Caco-2 (cell line): ENCODE measurements around the gene SLC38A11. TPM values are rescaled to one million over a fixed set of nuclear protein-coding genes. Genes with fewer than 3 reads are reported as not detected.
"Not testable (repeated sequence)": the region's sequence is repeated elsewhere in the genome, so short reads cannot be mapped to it uniquely, and the experiment has no call there.

Experiments used
- BruUV-seq: library from RNA; stranded (reverse); fragments of 400-500 nt; replicated peaks from 2 replicates; lab custom pipeline; 2021; lab: Mats Ljungman, UMichigan
- CTCF ChIA-PET: fragments of 300-600 bp; sonication (Branson Sonifier 250); formaldehyde crosslinking; loops from one replicate; lab custom pipeline; 2022; ENCODE audit warnings: antibody characterized with exemption; lab: Charles Lee
- POLR2A ChIA-PET: fragments of 300-600 bp; sonication (Branson Sonifier 250); formaldehyde crosslinking; loops from one replicate; lab custom pipeline; 2022; ENCODE audit warnings: antibody characterized with exemption; lab: Charles Lee
- DNase-seq, 2 experiments: peaks; one replicate each; pipeline versions ENCODE4 v3.0.0 to v3.0.0-alpha.2; 2020 to 2022
- H3K27me3 ChIP-seq: replicated peaks from 2 replicates; pipeline ENCODE4 v1.6.0; 2011; ENCODE audit warnings: low read length; ENCODE audit not compliant: control insufficient read depth, insufficient read depth
- H3K36me3 ChIP-seq: 2 replicates; pipeline ENCODE4 v1.5.1; 2011; ENCODE audit warnings: low read length; ENCODE audit not compliant: control insufficient read depth, insufficient read depth
- H3K4me1 ChIP-seq: fragments of 250-450 bp; sonication (Bioruptor Pico); 2 replicates; pipeline ENCODE4 v1.5.1; 2020; ENCODE audit warnings: mild to moderate bottlenecking
- H3K4me3 ChIP-seq: 2 replicates; pipeline ENCODE4 v1.5.1; 2011; ENCODE audit warnings: low read depth, mild to moderate bottlenecking, control low read depth, low read length
- H3K9me3 ChIP-seq: fragments of 250-450 bp; sonication (Bioruptor Pico); 2 replicates; pipeline ENCODE4 v1.5.1; 2020; ENCODE audit warnings: mild to moderate bottlenecking, moderate library complexity
- H3K27ac Mint-ChIP-seq: one replicate; pipeline ENCODE4 v1.8.0; 2022; ENCODE audit warnings: mixed read lengths; ENCODE audit not compliant: unreplicated experiment
- H3K27me3 Mint-ChIP-seq: one replicate; pipeline ENCODE4 v1.8.0; 2022; ENCODE audit warnings: mixed read lengths; ENCODE audit not compliant: insufficient read depth, unreplicated experiment
- H3K36me3 Mint-ChIP-seq: one replicate; pipeline ENCODE4 v1.8.0; 2022; ENCODE audit warnings: mild to moderate bottlenecking, mixed read lengths; ENCODE audit not compliant: insufficient read depth, unreplicated experiment
- H3K4me1 Mint-ChIP-seq: one replicate; pipeline ENCODE4 v1.8.0; 2022; ENCODE audit warnings: low read depth, mixed read lengths; ENCODE audit not compliant: unreplicated experiment
- H3K4me3 Mint-ChIP-seq: one replicate; pipeline ENCODE4 v1.8.0; 2022; ENCODE audit warnings: mild to moderate bottlenecking, moderate library complexity, mixed read lengths; ENCODE audit not compliant: unreplicated experiment
- H3K9me3 Mint-ChIP-seq: one replicate; pipeline ENCODE4 v1.8.0; 2022; ENCODE audit warnings: mixed read lengths; ENCODE audit not compliant: unreplicated experiment
- CTCF ChIP-seq, 2 experiments: fragments of 200-600 bp in 1 of 2; IDR thresholded peaks; 1 replicate in 1 of 2; 2 replicates in 1 of 2; pipeline versions ENCODE4 v1.5.1 to v1.8.0; 2011 to 2022; ENCODE audit warnings: antibody characterized with exemption in 1 of 2, control low read depth in 1 of 2, inconsistent platforms in 1 of 2, low read depth in 1 of 2, low read length in 1 of 2, mild to moderate bottlenecking in 1 of 2, moderate library complexity in 1 of 2; ENCODE audit not compliant: insufficient read depth in 1 of 2, severe bottlenecking in 1 of 2, unreplicated experiment in 1 of 2
- intact Hi-C: fragments of 100-400 bp; cut with micrococcal nuclease; formaldehyde crosslinking; loops from one replicate; pipeline ENCODE4 v1.10.0; 2022; ENCODE audit not compliant: unreplicated experiment
- total RNA-seq: library from RNA; stranded (reverse); gene quantifications from 2 replicates; pipeline ENCODE4 v1.2.3, GENCODE V29; 2022

SLC38A11 gene
- total RNA-seq, 1 experiment from 2014 or later = 1.6 TPM

GRCh38 chr2:164984428-164984827 is 29.1 kb upstream of the SLC38A11 start:
- H3K4me3 ChIP-seq = no peak overlapping the region
- H3K4me1 ChIP-seq = no peaks in the 10 kb centered on the region
- TF ChIP-seq CTCF (IDR thresholded peaks at IDR 0.05; ENCODE audit: insufficient read depth in 1 of 2, low read depth in 1 of 2, low read length in 1 of 2, severe bottlenecking in 1 of 2, unreplicated experiment in 1 of 2) = no peak
- H3K9me3 ChIP-seq = no peaks in the 10 kb centered on the region
- H3K27me3 ChIP-seq = no peaks in the 10 kb centered on the region
- H3K36me3 ChIP-seq = 0 out of 2 replicates have a peak, but pooled peaks cover 1% of the 10 kb centered on the region
- no peak for DNase-seq
- Mint-ChIP-seq H3K27me3 (no peaks in the 10 kb centered on the region), H3K27ac (no peak overlapping the region), H3K4me3 (no peak overlapping the region), H3K9me3 (no peaks in the 10 kb centered on the region), H3K4me1 (no peaks in the 10 kb centered on the region), H3K36me3 (no peaks in the 10 kb centered on the region)
- ChIA-PET CTCF (no interaction called here), POLR2A (no interaction called here)
- no TSS peak for BruUV-seq
- intact Hi-C loops = no loop called here

- Mint-ChIP-seq H3K9me3 (no peaks in the 10 kb centered on the region), H3K27me3 (no peaks in the 10 kb centered on the region), H3K4me3 (no peak overlapping the region), H3K36me3 (no peaks in the 10 kb centered on the region), H3K4me1 (no peaks in the 10 kb centered on the region), H3K27ac (no peak overlapping the region)
- Histone ChIP-seq H3K36me3 (0 out of 2 replicates have a peak, but pooled peaks cover 1% of the 10 kb centered on the region), H3K4me3 (no peak overlapping the region), H3K27me3 (no peaks in the 10 kb centered on the region), H3K4me1 (no peaks in the 10 kb centered on the region), H3K9me3 (no peaks in the 10 kb centered on the region)
- ChIA-PET CTCF (interaction anchor here (0.6 kb wide), 1 partner anchor 367 kb away, joined by 3 read pairs; no protein-coding TSS in a partner anchor), POLR2A (no interaction called here)
- no peak for DNase-seq
- intact Hi-C loops = no loop called here
- no peak for TF ChIP-seq CTCF (IDR thresholded peaks at IDR 0.05; ENCODE audit: insufficient read depth in 1 of 2, low read depth in 1 of 2, low read length in 1 of 2, severe bottlenecking in 1 of 2, unreplicated experiment in 1 of 2)
- BruUV-seq = no TSS peak
Observed at GRCh38 chr2:164981217-164981990, 26.1 kb upstream of the SLC38A11 start.

- H3K27me3 Mint-ChIP-seq, POLR2A ChIA-PET, H3K4me3 ChIP-seq, H3K4me3 Mint-ChIP-seq, DNase-seq, H3K36me3 Mint-ChIP-seq, H3K9me3 Mint-ChIP-seq, BruUV-seq, intact Hi-C loops, H3K36me3 ChIP-seq, H3K27ac Mint-ChIP-seq, H3K9me3 ChIP-seq, H3K4me1 Mint-ChIP-seq, H3K27me3 ChIP-seq, H3K4me1 ChIP-seq: not testable (repeated sequence)
- CTCF ChIA-PET = interaction anchor here (0.6 kb wide), 1 partner anchor 368 kb away, joined by 3 read pairs; no protein-coding TSS in a partner anchor
Observed at GRCh38 chr2:164980688-164981087, 25.4 kb upstream of the SLC38A11 start.
